ENCODE data around the gene GGCX. TPM values are rescaled to one million over a fixed set of nuclear protein-coding genes. Genes with fewer than 3 reads are reported as not detected.

GGCX gene
- total and polyA plus RNA-seq, 2 of the 13 experiments (the other 11 are each of a cell fraction or from before 2014, with no cell fraction given) = 72.5 to 103 TPM

- TF ChIP-seq, protein P1, sequence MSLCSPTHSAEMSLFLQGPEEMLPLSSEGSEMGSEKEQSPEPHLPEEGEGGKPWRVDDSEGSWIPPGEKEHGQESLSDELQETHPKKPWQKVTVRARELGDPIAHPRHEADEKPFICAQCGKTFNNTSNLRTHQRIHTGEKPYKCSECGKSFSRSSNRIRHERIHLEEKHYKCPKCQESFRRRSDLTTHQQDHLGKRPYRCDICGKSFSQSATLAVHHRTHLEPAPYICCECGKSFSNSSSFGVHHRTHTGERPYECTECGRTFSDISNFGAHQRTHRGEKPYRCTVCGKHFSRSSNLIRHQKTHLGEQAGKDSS (CRISPR knock-in tag; IDR thresholded peaks at IDR 0.05; ENCODE audit: borderline replicate concordance, low read depth) = peak; percentile 75; the same call in 1 of the 2 replicates
- TF ChIP-seq PAX8 (CRISPR knock-in tag; IDR thresholded peaks at IDR 0.05; ENCODE audit: borderline replicate concordance) (0 out of 2 replicates have a peak, but pooled peaks have one; percentile 81), ZNF329 (CRISPR knock-in tag; IDR thresholded peaks at IDR 0.05; ENCODE audit: low read depth) (peak; percentile 85), RELA (CRISPR knock-in tag; IDR thresholded peaks at IDR 0.05) (no peak; the same call in 1 of the 2 replicates), ZNF770 (CRISPR knock-in tag; IDR thresholded peaks at IDR 0.05) (peak; percentile 82), ARID4A (CRISPR knock-in tag; IDR thresholded peaks at IDR 0.05; ENCODE audit: borderline replicate concordance) (peak; percentile 93), HMGXB4 (CRISPR knock-in tag; IDR thresholded peaks at IDR 0.05; ENCODE audit: borderline replicate concordance in 1 of 2, low read depth in 1 of 2) (peak; percentile 75 to 93), RARG (CRISPR knock-in tag; IDR thresholded peaks at IDR 0.05; ENCODE audit: low read depth) (no peak), ZBTB20 (CRISPR knock-in tag; IDR thresholded peaks at IDR 0.05; ENCODE audit: borderline replicate concordance, low read depth) (0 out of 2 replicates have a peak, but pooled peaks have one; percentile 80), SP2 (CRISPR knock-in tag; IDR thresholded peaks at IDR 0.05) (no peak), BRF2 (CRISPR knock-in tag; IDR thresholded peaks at IDR 0.05) (0 out of 2 replicates have a peak, but pooled peaks have one; percentile 28), PREB (CRISPR knock-in tag; IDR thresholded peaks at IDR 0.05) (no peak), JUN (CRISPR knock-in tag; IDR thresholded peaks at IDR 0.05) (no peak; the same call in 1 of the 2 replicates)
- TF ChIP-seq, protein P2, sequence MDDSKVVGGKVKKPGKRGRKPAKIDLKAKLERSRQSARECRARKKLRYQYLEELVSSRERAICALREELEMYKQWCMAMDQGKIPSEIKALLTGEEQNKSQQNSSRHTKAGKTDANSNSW (CRISPR knock-in tag; IDR thresholded peaks at IDR 0.05; ENCODE audit: borderline replicate concordance) = no peak; the same call in 1 of the 2 replicates
Measured at GRCh38 chr2:85561280-85562212, at the start of gene GGCX (continued).

Measured in HepG2 (cell line).